Keratinocyte (primary cell): ENCODE results near the gene HMGA1. TPM values are rescaled to one million over a fixed set of nuclear protein-coding genes. Genes with fewer than 3 reads are reported as not detected.

Experiments used
- DNase-seq: peaks from one replicate; pipeline ENCODE4 v3.0.0-alpha.2; 2011; ENCODE audit warnings: low read depth, missing footprints, low spot score
- FAIRE-seq: peaks from 2 replicates; lab custom pipeline; 2011; peaks lifted over from hg19 to GRCh38; lab: Jason Lieb, UNC
- H2AFZ ChIP-seq: 2 replicates; pipeline ENCODE4 v1.6.0; 2012; ENCODE audit warnings: low read length, control low read depth, inconsistent platforms; ENCODE audit not compliant: control insufficient read depth
- H3K27ac ChIP-seq: 2 replicates; pipeline ENCODE4 v1.5.1; 2011; ENCODE audit warnings: low read length; ENCODE audit not compliant: control insufficient read depth, insufficient read depth
- H3K27me3 ChIP-seq: 3 replicates; pipeline ENCODE4 v1.6.0; 2011; ENCODE audit warnings: low read length; ENCODE audit not compliant: control insufficient read depth, insufficient read depth; ENCODE audit errors: extremely low read depth
- H3K36me3 ChIP-seq, 2 experiments: 2 replicates in 1 of 2; 3 replicates in 1 of 2; pipeline ENCODE4 v1.5.1; 2011; ENCODE audit warnings: low read length in 2 of 2, mild to moderate bottlenecking in 1 of 2; ENCODE audit not compliant: control insufficient read depth in 2 of 2, insufficient read depth in 2 of 2; ENCODE audit errors: extremely low read depth in 1 of 2
- H3K4me1 ChIP-seq: 3 replicates; pipeline ENCODE4 v1.5.1; 2011; ENCODE audit warnings: low read length; ENCODE audit not compliant: control insufficient read depth, insufficient read depth; ENCODE audit errors: extremely low read depth
- H3K4me2 ChIP-seq: 3 replicates; pipeline ENCODE4 v1.6.0; 2011; ENCODE audit warnings: low read depth, low read length; ENCODE audit not compliant: control insufficient read depth, insufficient read depth; ENCODE audit errors: extremely low read depth
- H3K4me3 ChIP-seq, 3 experiments: fragments of 200-600 bp in 1 of 3; sonication (generic) in 1 of 3; 2 replicates in 2 of 3; 3 replicates in 1 of 3; pipeline ENCODE4 v1.5.1; 2011 to 2016; ENCODE audit warnings: low read length in 3 of 3, mild to moderate bottlenecking in 3 of 3, control low read depth in 2 of 3, inconsistent platforms in 1 of 3, low read depth in 1 of 3, mixed read lengths in 1 of 3, mixed run types in 1 of 3, moderate library complexity in 1 of 3; ENCODE audit not compliant: control insufficient read depth in 2 of 3, insufficient read depth in 2 of 3; ENCODE audit errors: extremely low read depth in 1 of 3
- H3K79me2 ChIP-seq: 2 replicates; pipeline ENCODE4 v1.6.0; 2012; ENCODE audit warnings: low read length; ENCODE audit not compliant: control insufficient read depth, insufficient read depth
- H3K9ac ChIP-seq: 3 replicates; pipeline ENCODE4 v1.6.0; 2011; ENCODE audit warnings: low read length; ENCODE audit not compliant: control insufficient read depth, insufficient read depth; ENCODE audit errors: extremely low read depth
- H3K9me1 ChIP-seq: 3 replicates; pipeline ENCODE4 v1.6.0; 2011; ENCODE audit warnings: low read length; ENCODE audit not compliant: control insufficient read depth, insufficient read depth; ENCODE audit errors: extremely low read depth
- H3K9me3 ChIP-seq: 2 replicates; pipeline ENCODE4 v1.5.1; 2012; ENCODE audit warnings: low read depth, low read length; ENCODE audit not compliant: control insufficient read depth
- H4K20me1 ChIP-seq: 3 replicates; pipeline ENCODE4 v1.6.0; 2011; ENCODE audit warnings: low read length; ENCODE audit not compliant: control insufficient read depth, insufficient read depth; ENCODE audit errors: extremely low read depth
- EZH2 ChIP-seq: IDR thresholded peaks from one replicate; pipeline ENCODE4 v1.6.1; 2012; ENCODE audit warnings: inconsistent platforms, mild to moderate bottlenecking, low read length, moderate library complexity
- dilution Hi-C: fragments of 300-500 bp; cut with MboI; formaldehyde crosslinking; loops from one replicate; pipeline ENCODE4 v1.7.0; 2020; ENCODE audit warnings: low sequenced_read_pairs; ENCODE audit not compliant: extremely low pct_ligation_motif_present
- polyA plus RNA-seq, 5 experiments: library from polyadenylated mRNA; depleted of rRNA in 3 of 5; stranded (reverse) in 3 of 5; stranded (forward) in 1 of 5; unstranded in 1 of 5; fragments of >200 nt; gene quantifications; 1 replicate in 1 of 5; 2 replicates in 3 of 5; 3 replicates in 1 of 5; pipeline versions ENCODE4 v1.2.1 to v1.2.3, GENCODE V29; 2011 to 2012; ENCODE audit warnings: missing spikeins in 2 of 5, low read depth in 1 of 5, low replicate concordance in 1 of 5
- TF ChIP-seq, protein P1 (sequence below), 3 experiments: IDR thresholded peaks in 1 of 3; conservative IDR thresholded peaks in 1 of 3; optimal IDR thresholded peaks in 1 of 3; 2 replicates in 2 of 3; 3 replicates in 1 of 3; pipeline versions ENCODE3 to v1.5.1; 2011; ENCODE audit warnings: low read length in 3 of 3, mild to moderate bottlenecking in 3 of 3, moderate library complexity in 2 of 3, control low read depth in 1 of 3, inconsistent platforms in 1 of 3; ENCODE audit not compliant: insufficient read depth in 2 of 3; ENCODE audit errors: extremely low read depth in 1 of 3

The HMGA1 gene
- polyA plus RNA-seq, 1 donor (not counting 4 experiments of a cell fraction or from before 2014, with no cell fraction given) = 160 TPM

DNA sequence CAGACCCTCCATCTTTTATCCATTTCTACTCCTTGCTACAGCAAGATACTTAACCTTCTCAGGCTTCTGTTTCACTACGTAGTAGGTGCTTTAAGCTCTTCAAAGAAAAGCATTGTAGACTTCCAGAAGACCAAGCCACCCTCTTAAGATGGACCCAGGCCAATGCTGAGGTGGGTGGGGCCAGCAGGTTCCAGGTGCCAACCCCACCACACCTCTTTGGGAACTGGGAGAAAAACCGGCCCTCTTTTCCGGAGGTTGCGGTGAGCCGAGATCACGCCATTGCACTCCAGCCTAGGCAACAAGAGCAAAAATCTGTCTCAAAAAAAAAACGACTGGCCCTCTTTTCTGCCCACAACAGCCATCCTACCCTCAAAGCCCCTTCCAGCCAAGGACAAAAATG is 10.6 kb upstream of the HMGA1 start:
- dilution Hi-C loops = no loop called here
- DNase-seq = no peak
- peaks cover 53% of the 10 kb centered on the region for H3K4me1 ChIP-seq
- no peaks in the 10 kb centered on the region for H4K20me1 ChIP-seq
- H3K36me3 ChIP-seq = no peaks in the 10 kb centered on the region
- no peaks in the 10 kb centered on the region for H3K27me3 ChIP-seq
- peak overlapping the region; percentile 35 for H3K9ac ChIP-seq
- no peaks in the 10 kb centered on the region for H3K9me3 ChIP-seq
- H3K79me2 ChIP-seq = no peaks in the 10 kb centered on the region
- FAIRE-seq = no peak
- H3K27ac ChIP-seq = peak overlapping the region; percentile 56
- H2AFZ ChIP-seq = peak overlapping the region; percentile 32
- H3K9me1 ChIP-seq = no peaks in the 10 kb centered on the region
- no peak overlapping the region for H3K4me3 ChIP-seq
- TF ChIP-seq, protein P1, sequence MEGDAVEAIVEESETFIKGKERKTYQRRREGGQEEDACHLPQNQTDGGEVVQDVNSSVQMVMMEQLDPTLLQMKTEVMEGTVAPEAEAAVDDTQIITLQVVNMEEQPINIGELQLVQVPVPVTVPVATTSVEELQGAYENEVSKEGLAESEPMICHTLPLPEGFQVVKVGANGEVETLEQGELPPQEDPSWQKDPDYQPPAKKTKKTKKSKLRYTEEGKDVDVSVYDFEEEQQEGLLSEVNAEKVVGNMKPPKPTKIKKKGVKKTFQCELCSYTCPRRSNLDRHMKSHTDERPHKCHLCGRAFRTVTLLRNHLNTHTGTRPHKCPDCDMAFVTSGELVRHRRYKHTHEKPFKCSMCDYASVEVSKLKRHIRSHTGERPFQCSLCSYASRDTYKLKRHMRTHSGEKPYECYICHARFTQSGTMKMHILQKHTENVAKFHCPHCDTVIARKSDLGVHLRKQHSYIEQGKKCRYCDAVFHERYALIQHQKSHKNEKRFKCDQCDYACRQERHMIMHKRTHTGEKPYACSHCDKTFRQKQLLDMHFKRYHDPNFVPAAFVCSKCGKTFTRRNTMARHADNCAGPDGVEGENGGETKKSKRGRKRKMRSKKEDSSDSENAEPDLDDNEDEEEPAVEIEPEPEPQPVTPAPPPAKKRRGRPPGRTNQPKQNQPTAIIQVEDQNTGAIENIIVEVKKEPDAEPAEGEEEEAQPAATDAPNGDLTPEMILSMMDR (optimal IDR thresholded peaks at IDR 0.05 in 1 of 3, IDR thresholded peaks at IDR 0.05 in 1 of 3, conservative IDR thresholded peaks at IDR 0.05 in 1 of 3; ENCODE audit: extremely low read depth in 1 of 3, insufficient read depth in 2 of 3, low read length in 3 of 3) = no peak
- TF ChIP-seq EZH2 = no peak
- peak overlapping the region; percentile 29 for H3K4me2 ChIP-seq

DNA sequence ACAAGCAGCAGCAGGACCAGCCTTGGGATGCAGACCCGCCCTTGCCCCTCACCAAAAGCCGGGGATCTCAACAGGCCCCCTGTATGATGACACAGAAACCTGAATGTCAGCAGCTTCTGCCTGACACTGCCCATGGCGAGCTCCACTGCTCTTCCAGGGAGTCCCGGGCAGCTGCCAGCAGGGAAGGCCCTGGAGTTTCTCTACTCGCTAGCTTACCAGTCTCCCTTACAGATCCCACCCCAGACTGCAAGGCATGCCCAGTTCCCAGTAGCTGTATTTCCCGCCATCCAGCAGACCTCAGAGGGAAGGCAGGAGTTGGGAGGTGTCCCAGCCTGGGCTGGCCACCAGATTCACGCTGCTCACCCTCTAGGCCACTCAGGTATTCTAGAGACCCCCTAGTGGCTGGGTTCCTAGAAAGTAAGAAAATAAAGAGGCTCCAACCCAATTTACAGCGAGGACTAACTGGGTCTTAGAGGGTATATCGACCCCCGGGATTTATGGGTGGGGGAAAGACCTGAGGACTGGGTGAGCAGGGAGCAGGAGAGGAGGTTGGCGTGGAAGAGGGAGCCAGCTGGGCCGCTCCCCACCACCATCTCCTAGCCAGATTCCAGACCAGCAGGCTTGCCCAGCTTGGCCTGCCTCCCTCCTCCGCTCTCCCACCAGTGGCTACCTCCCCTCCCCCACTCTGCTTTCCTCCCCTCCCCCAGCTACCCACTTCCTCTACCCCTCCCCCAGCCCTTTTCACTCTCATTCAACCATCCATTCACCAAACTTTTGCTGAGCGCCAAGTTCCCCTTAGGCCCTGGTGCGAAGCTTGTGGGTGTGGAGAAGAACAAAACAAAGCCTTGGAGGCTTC is 9.7 kb upstream of the HMGA1 start:
- no peak for TF ChIP-seq EZH2
- TF ChIP-seq, protein P1 (optimal IDR thresholded peaks at IDR 0.05 in 1 of 3, IDR thresholded peaks at IDR 0.05 in 1 of 3, conservative IDR thresholded peaks at IDR 0.05 in 1 of 3; ENCODE audit: extremely low read depth in 1 of 3, insufficient read depth in 2 of 3, low read length in 3 of 3) = peak in 1 of 3 experiments; percentile 20
- H2AFZ ChIP-seq = peak overlapping the region; percentile 32

More for the DNA sequence above, 9.7 kb upstream of the HMGA1 start:
- Histone ChIP-seq H3K27ac (peak overlapping the region; percentile 56), H4K20me1 (no peaks in the 10 kb centered on the region), H3K9me1 (no peaks in the 10 kb centered on the region), H3K4me3 (no peak overlapping the region), H3K27me3 (no peaks in the 10 kb centered on the region), H3K9ac (peak overlapping the region; percentile 35), H3K79me2 (no peaks in the 10 kb centered on the region), H3K9me3 (no peaks in the 10 kb centered on the region), H3K4me1 (peaks cover 54% of the 10 kb centered on the region), H3K4me2 (peak overlapping the region; percentile 29), H3K36me3 (no peaks in the 10 kb centered on the region)
- no peak for FAIRE-seq
- dilution Hi-C loops = no loop called here
- DNase-seq = no peak
